Body of pancreas (tissue), 4 donors: ENCODE data around the gene UBE2D4.

Experiments used
- CTCF ChIP-seq, 7 experiments: fragments of 450-650 bp in 4 of 7; fragments of 200-600 bp in 3 of 7; sonication (generic) in 3 of 7; IDR thresholded peaks; one replicate each; pipeline ENCODE4 v1.5.1; 2016 to 2019; ENCODE audit warnings: antibody characterized with exemption in 7 of 7
- POLR2A ChIP-seq, 3 donors: fragments of 450-650 bp; IDR thresholded peaks; one replicate each; pipeline ENCODE4 v1.6.1; 2016; ENCODE audit warnings: antibody characterized with exemption in 3 of 3, mild to moderate bottlenecking in 2 of 3

- TF ChIP-seq CTCF (IDR thresholded peaks at IDR 0.05) = no peak
- TF ChIP-seq POLR2A (IDR thresholded peaks at IDR 0.05) = no peak
These were observed 29.8 kb downstream of the UBE2D4 start for GRCh38 chr7:43956027-43956426.
